HG03135 (cell line): ENCODE results near the gene TMEM114.

Experiments
- ATAC-seq: cut with Tn5 transposase; IDR thresholded peaks from one replicate; pipeline ENCODE4 v1.9.1; 2021; ENCODE audit warnings: mild to moderate bottlenecking, moderate library complexity; ENCODE audit not compliant: unreplicated experiment

The TMEM114 gene

GRCh38 chr16:8611886-8612600 lies 21.7 kb upstream of the TMEM114 start:
- ATAC-seq: no peak

GRCh38 chr16:8611122-8611521 lies 20.8 kb upstream of the TMEM114 start:
- no peak for ATAC-seq

- no peak for ATAC-seq
These were observed 16.9 kb upstream of the TMEM114 start for GRCh38 chr16:8607214-8607613.

GRCh38 chr16:8605554-8605953 lies 15.2 kb upstream of the TMEM114 start:
- no peak for ATAC-seq

- ATAC-seq: no peak
These were observed 9.9 kb upstream of the TMEM114 start for GRCh38 chr16:8600144-8600775.

GRCh38 chr16:8596581-8596980 lies 6.3 kb upstream of the TMEM114 start:
- ATAC-seq: no peak

GRCh38 chr16:8595783-8596182 lies 5.5 kb upstream of the TMEM114 start:
- ATAC-seq: no peak

- no peak for ATAC-seq
These were observed 3.9 kb upstream of the TMEM114 start for GRCh38 chr16:8594149-8594666.

GRCh38 chr16:8591451-8591850 lies 1.1 kb upstream of the TMEM114 start:
- ATAC-seq: no peak

GRCh38 chr16:8590811-8591210 lies 500 bp upstream of the TMEM114 start:
- ATAC-seq: no peak

GRCh38 chr16:8589057-8589899 lies 1.0 kb downstream of the TMEM114 start:
- ATAC-seq: no peak

GRCh38 chr16:8588682-8589056 lies 1.6 kb downstream of the TMEM114 start:
- no peak for ATAC-seq

GRCh38 chr16:8587065-8587464 lies 3.2 kb downstream of the TMEM114 start:
- ATAC-seq: no peak

- no peak for ATAC-seq
These were observed 4.5 kb downstream of the TMEM114 start for GRCh38 chr16:8585857-8586256.

- ATAC-seq: no peak
These were observed 5.3 kb downstream of the TMEM114 start for GRCh38 chr16:8585041-8585440.

- no peak for ATAC-seq
These were observed 6.6 kb downstream of the TMEM114 start for GRCh38 chr16:8583732-8584131.

- ATAC-seq: no peak
These were observed 7.1 kb downstream of the TMEM114 start for GRCh38 chr16:8583199-8583598.

GRCh38 chr16:8581831-8582580 lies 8.3 kb downstream of the TMEM114 start:
- no peak for ATAC-seq

GRCh38 chr16:8579559-8579958 lies 10.8 kb downstream of the TMEM114 start:
- ATAC-seq: no peak

GRCh38 chr16:8577678-8578304 lies 12.5 kb downstream of the TMEM114 start:
- ATAC-seq: no peak
